Kidney glomerular epithelial cell (primary cell): ENCODE results near the gene SH3GLB1.
A peak's percentile ranks its signal among the peaks of the same experiment; 100 is the strongest.

ENCODE experiments used
- DNase-seq: peaks from one replicate; lab custom pipeline; 2025; lab: John Stamatoyannopoulos, UW

SH3GLB1 gene

DNA sequence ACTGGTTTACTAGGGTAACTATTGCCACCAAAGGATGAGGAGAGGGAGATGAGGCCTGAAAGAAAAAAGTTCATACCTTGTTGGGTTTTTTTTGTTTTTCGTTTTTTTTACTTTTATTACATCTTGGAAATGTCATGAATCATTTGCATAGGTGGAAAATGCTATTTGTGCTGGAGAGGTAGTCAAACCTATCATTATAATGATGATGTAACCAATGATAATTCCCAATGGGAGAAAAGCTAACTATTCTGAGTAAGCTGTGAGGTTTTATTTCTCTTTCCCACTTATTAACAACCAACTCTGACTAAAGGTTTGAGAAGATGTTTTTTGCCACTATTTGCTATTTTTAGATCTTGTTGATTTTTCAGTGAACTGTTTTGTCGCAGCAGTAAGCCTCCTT is 29.0 kb downstream of the SH3GLB1 start:
- DNase-seq, result no peak

DNA sequence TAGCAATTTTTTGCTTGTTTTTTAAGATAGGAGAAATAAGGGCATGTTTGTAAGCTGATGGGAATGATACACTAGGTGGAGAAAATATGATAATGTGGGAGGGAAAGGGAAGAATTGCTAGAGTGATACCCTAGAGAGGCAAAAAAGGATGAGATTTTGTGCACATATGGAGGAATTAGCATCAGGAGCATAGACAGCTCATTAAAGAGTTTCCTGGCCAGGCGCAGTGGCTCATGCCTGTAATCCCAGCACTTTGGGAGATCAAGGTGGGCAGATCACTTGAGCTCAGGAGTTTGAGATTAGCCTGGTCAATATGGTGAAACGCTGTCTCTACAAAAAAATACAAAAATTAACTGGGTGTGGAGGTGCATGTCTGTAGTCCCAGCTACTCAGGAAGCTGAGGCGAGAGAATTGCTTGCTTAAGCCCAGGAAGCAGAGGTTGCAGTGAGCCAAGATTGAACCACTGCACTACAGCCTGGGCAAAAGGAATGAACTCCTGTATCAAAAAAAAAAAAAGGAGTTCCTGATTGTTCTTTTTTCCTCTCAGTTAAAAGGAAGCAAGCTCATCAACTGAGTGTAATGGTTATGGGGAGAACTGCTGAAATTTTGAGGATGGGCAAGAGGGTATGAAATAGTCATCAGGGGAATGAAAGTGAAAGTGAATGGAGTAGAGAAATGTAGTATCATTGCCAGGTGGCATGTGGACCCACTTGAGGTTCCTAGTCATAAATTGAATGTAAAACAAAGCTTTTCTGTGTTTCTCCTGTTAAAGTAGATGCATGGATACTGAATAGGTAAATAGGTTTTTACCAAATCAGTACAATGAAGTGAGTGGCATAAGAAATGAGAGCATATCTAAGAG is 35.5 kb downstream of the SH3GLB1 start:
- no peak for DNase-seq

DNA sequence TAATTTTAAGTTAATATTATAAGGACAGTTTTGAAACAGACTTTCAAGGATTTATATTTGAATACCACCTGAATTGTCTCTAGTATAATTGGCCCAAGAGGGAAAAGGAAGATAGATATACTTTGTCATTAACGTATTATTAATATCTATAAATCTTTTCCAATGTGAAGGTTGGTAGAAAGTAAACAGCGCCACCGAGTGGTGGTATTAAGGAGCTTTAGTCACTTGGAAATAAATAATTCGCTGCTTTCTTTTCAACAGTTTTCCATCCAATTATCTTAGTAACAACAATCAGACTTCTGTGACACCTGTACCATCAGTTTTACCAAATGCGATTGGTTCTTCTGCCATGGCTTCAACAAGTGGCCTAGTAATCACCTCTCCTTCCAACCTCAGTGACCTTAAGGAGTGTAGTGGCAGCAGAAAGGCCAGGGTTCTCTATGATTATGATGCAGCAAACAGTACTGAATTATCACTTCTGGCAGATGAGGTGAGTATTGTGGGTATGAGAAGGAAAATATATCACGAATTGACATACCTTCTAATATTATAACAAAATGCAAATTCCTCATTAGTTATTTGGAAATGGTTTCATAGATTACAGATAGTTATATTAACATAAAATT is 37.7 kb downstream of the SH3GLB1 start:
- DNase-seq, result peak; percentile 7

DNA sequence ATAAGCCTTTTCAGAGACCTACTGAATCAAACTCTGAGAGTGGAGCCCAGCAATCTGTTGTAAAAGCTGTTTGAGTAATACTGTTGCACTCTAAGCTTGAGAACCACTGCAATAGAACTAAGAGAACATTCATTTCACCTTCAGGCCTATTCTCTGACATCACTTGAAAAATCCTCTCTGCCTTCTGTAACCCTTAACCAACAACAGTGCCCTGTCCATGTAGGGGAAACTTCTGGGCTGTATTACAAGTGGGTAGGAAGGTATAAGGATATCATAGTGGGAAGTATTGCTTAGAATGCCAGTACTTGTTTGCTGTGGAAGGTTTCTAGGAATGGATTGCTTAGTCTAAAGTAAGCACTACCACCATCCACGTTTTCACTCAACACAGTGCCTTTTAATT is 42.9 kb downstream of the SH3GLB1 start:
- no peak for DNase-seq

DNA sequence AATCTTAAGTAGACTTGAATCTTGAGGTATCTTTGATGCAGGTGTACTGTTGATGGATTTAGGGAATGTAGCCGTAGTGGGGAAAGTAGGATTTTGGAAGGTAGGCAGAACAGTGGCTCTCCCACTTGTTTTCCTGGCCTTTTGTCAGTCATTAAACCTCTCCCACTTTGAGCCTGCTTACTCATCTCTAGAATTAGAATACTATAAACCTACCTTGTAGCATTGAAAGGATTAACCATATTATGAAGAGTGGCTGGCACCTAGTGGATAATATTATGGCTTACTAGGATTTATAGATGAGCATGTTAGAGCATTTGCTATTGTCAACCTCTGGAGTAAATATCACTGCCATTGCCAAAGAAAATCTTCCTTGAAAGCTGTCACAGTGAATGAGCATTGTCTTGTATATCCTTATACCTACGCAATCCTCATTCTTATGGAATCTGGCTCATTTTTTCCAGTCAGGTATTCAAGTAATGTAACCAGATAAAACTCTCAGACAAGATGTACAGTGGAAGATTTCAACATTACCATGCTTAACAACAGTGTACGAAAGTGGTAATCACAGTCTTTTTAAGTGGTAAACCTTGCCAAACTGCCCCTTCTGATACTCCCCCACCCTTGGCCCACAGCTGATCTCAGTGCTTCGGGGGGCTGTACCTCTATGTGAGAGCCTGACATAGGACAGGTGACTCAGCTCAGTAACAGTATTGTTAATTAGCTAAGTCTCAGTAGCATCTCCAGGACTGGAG is 44.4 kb downstream of the SH3GLB1 start:
- DNase-seq, result no peak

DNA sequence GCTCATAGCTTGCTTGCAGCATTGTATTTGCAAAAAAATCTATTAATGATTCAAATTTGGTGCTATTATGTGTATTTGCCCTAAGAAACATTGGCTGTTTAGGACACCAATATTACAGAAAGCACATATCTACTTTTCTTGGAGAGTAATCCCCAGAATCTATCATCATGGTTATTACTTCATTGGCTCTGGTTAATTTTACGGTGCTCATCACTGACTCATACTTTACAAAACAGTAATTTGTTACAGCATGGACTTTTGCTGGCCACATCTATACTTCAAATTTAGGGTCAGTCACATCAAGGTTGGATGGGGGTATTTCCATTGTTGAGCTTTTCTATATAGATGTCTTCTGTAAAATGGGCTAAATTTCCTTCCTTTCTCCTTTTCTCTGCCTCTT is 45.7 kb downstream of the SH3GLB1 start:
- no peak for DNase-seq

DNA sequence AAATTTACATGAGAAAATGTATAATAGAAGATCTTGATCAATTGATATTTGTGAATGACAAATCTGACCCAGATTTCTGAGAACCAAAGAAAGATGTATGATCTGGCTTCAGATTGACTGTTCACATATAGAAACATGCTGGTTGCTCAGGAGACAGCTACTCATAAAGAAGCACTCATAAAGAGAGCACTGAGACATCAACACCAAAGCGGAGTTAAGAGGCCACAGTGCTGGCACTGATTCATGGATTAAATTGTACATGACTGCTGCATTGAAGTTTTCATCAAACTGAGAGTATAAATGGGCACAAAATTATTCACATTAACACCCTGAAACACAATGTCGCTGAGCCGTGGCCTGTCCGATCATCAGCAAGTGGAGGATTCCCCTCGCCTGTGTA is 46.2 kb downstream of the SH3GLB1 start:
- no peak for DNase-seq

DNA sequence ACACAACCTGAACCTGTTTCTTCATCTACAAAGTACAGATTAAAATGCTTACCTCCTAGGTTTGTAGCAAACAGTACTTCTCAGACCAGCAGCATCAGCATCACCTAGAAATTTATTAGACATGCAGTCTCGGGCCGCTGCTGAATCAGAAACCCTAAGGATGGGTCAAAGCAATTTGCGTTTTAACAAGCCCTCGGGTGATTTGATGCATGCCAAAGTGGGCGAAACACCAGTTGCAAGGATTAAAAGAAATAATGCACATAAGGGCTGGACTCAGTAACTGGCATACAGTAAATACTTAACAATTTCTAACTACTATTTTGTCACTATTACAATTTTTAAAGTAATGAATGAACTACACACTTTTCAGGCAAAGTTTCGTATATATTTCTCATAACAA is 47.5 kb downstream of the SH3GLB1 start:
- no peak for DNase-seq

DNA sequence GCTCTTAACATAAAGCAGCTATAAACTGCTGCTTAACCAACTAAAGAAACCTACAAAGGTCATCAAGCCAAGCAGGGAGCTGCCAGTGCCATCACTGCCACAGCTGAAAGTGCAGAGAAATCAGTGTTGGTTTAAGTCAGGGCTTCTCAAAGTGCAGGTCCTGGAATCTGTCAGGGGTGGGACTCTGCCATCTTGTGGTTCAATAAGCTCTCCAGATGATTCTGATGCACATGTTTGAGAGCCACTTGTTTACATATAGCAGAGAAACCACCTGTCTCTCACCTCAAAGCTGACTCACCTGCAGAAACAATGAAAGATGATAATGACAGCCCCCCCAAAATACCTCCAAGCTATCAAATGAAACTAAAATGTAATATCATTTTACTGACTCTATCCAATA is 49.3 kb downstream of the SH3GLB1 start:
- DNase-seq, result no peak

DNA sequence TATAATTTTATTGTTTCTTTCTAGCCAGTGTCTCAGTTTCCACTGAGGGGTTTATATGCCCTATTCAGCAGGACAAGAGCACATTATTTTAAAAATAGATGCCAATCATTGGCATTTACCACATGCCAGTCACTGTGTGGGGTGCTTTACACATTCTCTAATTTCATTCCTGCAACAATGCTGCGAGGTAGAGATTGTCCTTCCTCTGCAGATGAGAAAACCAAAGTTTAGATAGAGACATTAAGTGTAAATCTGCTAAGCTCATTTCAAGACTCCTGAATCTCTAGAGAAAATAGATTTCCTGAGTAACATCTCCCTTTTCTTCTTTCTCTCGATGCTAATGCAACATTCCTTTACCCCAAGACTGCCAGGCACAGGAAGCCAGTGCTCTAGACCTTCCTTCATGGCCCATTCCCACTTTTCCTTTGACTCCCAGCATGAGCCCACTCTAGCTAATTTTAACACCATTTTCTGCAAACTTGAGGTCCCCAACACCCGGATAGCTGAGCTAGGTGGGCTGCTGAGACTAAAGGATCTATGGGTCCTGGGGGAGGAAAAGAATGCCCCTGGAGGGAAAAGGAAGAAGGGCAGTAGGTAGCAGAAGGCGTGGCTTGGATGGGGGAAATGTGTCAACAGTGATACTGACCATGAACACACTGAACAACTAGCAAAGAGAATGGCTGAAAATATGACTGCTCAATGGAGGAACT is 50.0 kb downstream of the SH3GLB1 start:
- DNase-seq, result no peak

DNA sequence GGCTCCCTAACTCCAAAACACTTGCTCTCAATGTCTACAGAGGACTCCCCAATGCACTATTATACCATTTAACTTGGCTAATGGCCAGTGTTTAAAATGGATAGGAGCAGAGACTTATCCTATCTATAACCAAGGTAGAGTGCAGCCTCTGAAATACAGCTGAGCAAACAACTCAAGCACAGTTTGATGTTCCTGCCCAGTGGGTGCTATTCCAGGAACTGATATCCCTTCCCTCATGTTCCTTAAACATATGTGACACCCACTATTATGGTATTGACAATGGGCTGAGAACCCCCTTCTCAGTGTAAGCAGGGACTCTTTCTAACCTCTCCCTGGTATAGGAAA is 51.7 kb downstream of the SH3GLB1 start:
- DNase-seq, result no peak

DNA sequence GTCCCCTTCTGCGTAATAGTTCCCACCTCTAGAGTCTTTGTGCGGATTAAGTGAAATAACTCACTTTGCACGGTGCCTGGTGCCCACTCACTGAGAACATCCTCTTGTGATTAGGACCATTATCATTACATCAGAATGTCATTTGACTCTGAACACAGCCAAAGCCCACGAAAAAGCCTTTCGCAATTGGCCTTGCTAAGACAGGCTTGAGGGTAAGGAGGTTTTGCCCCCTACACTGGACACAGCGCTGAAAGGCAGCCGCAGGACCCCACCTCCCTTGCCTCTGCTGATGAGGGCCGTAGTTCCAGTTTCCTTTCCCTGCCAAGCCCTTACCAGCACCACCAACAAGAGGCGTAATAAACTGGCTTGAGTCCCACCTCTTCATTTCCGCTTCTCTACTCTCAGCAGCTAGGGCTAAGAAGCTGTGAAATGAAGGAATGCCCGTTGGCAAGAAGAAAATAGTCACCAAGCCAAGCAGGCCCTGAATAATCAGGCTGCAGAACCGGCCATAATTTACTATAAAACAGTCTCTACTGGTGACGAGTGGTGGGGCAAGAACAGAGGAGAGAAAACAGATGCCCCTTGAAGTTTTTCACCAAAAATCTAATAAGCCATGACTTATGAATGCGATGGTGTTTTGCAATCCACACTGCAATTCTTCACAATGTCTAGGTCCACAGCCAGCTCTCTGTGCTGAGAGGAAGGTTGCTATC is 53.1 kb downstream of the SH3GLB1 start:
- DNase-seq, result no peak

DNA sequence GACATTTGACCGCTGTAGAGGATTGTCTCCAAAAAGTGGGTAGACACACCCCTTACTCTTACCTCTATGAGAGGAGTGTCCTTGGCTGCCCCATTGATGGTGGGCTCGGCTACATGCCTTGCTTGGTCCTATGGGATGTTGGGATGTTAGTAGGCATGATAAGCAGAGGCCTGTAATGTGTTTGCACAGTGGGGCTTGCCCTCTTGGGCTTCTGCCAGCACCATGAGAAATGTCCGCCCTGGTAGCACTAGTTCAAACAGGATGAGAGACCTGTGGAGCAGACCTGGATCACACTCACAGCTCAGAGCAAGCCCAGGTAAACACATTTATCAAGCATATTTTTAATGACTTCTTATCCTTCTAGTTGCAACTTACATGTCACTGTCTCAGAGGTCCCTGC is 54.2 kb downstream of the SH3GLB1 start:
- DNase-seq, result no peak

DNA sequence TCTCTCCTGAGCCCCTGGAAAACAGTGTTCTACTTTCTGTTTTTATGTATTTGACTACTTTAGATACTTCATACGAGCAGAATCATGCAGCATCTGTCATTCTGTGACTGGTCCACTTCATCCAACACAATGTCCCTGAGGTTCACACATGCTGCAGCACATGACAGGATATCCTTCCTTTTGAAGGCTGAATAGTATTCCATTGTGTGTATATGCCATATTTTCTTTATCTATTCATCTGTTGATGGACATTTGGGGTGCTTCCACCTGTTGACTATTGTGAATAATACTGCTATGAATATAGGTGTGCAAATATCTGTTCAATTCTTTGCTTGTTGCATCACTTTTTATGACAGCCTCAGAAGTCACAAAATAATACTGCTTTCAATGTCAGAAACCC is 55.8 kb downstream of the SH3GLB1 start:
- DNase-seq, result no peak

DNA sequence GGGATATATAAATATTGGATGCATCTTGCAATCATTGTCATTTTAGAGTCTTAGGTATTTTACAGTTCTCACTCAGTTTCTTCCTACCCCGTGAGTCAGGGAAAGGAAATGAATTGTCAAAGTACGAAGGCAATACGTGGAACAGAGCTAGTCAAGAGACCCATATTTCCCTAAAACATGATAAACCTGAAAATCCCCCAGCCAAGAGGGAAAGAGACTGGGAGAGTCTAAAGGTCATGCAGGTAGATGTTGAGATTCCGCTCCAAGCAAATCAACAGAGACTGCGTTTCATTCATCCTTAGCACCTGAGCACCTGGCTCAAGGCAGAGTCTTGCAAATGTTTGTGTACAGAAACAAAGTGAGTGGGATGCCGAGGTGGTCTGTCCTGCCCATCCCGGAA is 58.0 kb downstream of the SH3GLB1 start:
- no peak for DNase-seq

DNA sequence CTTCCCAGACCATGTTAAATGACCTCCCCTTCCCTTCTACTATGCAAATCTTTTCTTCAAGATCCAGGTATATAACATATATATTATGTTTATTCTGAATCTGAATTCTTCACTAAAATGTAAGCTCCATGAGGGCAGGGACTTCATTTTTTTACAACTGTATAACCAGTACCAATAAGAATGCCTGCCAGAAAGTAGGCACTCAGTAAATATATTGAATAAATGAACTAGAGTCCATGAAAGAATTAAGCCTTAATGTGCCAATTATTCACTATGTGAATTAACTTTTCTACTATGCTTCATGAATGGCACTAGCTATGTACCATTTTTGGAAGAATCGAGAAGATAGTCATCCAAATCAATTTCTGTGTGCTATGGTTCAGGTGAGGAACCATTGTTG is 60.1 kb downstream of the SH3GLB1 start:
- no peak for DNase-seq

DNA sequence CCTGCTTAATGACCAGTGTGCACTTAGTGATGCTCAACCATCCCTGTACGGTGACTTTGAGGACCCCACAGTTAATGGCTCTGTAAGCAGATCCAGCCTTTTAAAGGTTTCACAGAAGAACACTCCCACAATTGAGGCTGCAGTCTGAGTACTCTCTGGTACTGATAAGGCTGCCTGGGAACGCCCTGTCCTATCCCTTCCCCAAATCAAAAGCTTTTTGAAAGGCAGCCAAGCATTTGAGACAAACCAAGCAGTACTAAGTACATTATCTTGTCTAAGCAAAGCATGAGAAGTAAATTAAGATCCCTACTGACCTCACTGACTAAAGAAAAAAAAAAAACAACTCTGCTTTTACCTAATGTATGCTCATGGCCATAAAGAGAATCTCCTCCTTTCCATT is 60.7 kb downstream of the SH3GLB1 start:
- no peak for DNase-seq

DNA sequence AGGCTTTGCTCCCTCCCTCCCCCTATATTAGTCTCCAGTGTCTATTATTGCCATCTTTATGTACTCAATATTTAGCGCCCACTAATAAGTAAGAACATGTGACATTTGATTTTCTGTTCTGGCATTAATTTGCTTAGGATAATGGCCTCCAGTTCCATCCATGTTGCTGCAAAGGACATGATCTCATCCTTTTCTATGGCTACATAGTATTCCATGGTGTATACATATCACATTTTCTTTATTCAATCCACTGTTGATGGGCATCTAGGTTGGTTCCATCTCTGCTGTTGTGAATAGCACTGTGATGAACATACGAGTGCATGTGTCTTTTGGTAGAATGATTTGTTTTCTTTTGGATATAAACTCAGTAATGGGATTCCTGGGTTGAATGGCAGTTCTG is 61.3 kb downstream of the SH3GLB1 start:
- no peak for DNase-seq

DNA sequence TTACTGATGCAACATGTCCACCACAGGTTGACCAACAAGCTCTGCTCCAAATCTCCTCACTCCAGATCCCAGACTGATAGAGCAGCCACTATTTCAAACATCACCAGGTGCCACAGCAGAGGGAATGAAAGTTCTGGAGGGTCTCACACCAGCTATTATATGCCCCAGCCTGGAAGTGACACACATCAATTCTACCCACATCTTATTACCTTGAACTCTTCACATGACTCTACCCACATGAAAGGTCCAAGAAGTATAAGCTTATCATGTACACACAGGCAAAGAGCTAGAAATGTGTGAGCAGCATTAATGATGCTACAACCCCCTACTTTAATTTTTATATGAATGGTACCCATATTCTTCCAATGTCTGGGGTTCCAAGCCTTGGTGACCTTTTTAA is 64.2 kb downstream of the SH3GLB1 start:
- no peak for DNase-seq

DNA sequence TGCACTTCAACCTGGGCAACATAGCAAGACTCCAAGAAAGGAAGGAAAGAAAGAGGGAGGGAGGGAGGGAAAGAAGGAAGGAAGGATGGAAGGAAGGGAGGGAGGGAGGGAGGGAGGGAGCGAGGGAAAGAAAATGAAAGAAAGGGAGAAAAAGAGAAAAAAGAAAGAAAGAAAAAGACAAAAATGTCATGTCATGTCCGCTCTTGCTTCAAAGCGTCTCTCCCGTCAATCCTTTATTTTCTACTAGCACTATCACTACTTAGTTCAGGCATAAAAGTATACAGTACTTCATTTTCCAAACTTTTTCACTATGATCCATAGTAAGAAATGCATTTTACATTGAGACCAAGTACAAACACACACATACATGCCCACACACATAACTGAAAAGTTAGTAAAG is 64.7 kb downstream of the SH3GLB1 start:
- DNase-seq, result no peak

DNA sequence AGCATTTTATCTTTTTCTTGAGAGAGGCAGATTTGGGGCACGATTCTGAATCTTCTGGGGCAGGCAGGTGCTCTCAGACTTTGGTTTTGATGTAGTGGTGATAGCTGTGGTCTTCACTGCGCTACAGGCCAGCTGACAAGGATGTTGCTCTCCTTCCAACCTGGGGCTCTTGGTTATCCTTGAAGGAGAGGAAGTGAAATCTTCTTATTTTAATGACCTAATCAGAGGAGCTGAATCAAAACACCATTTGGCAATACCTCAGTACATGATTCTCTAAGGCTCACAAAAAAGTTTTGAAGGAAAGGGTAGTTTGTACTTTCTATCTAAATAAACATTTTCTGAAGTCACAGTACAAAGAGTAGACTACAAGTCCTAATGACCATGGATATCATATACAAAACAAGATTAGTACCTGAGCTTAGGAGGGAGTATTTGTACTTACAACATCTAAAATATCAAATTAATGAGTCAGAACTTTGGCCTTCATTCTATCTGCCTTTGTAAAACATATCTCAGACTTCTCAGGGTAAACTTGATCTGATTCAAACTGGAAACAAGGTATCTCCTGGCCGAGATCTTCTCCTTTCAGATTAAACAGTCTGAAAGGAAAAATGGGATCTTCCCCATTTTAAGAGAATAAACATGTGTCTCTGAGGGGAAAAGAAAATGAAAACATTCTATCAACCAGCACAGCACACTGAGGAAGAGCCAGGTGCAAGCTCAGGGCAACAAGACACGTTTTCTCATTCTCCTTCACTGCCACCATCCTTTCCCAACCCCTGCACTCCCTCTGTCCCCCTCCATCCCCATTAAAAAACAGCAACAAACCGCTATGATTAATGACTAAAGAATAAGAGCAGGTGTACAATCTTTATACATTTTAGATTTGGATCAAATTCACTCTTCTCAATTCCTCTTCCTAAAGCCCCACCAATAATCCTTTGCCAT is 69.2 kb downstream of the SH3GLB1 start:
- peak; percentile 54 for DNase-seq
